ENCODE results near the gene TEX14.
A peak's percentile ranks its signal among the peaks of the same experiment; 100 is the strongest.

TEX14 gene

DNA sequence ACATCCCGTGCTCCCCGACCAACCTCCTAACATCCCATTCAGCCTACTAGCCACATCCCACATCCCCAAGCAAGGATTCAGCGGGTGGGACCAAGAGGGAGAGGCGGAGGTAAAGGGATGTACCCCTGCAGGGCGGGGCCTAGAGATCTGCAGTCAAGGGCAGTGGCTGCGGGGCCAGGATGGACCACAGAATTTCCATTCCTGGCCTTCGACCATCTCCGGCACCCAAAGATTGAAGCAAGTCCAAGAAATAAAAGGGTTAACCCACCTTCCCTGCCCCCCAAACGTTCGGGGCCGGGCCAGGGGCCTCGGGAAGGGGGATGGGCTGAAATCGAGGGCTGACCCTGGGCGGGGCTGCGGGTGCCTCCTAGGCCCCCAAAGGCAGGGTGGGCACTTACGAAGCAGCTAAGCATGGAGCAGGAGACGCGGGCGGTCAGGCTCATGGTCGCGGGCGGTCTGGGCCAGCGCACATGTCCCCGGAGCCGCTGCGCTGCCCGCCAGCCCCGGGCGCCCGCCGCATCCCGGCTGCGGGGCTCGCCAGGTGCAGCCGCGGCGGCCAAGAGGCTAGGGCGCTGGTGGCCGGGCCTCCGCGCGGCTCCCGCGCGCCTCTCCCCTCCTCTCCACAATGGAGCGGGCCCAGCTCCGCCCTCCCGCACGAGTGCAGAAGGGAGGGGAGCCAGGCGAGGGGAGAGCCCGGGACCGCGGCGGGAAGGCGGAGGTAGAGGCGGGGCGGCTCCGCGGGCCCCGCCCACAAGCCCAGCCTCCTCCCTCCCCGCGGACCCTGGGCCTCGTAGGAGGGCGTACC is 177.7 kb downstream of the TEX14 start, which contains the start of gene MTMR4:
TSS of gene MTMR4 (minus strand) at position 674 of the 805 bp plus-strand sequence. CDS start at position 443, 231 bp downstream.
- in situ Hi-C loops (cut with HindIII; ENCODE audit: low sequenced_read_pairs): no loop called here
- peak within 1 kb of the TSS; percentile 75 for H3K4me3 ChIP-seq (ENCODE audit: low read depth, low read length)
- DNase-seq (ENCODE audit: low read depth): no peak
- TF ChIP-seq, protein P1, sequence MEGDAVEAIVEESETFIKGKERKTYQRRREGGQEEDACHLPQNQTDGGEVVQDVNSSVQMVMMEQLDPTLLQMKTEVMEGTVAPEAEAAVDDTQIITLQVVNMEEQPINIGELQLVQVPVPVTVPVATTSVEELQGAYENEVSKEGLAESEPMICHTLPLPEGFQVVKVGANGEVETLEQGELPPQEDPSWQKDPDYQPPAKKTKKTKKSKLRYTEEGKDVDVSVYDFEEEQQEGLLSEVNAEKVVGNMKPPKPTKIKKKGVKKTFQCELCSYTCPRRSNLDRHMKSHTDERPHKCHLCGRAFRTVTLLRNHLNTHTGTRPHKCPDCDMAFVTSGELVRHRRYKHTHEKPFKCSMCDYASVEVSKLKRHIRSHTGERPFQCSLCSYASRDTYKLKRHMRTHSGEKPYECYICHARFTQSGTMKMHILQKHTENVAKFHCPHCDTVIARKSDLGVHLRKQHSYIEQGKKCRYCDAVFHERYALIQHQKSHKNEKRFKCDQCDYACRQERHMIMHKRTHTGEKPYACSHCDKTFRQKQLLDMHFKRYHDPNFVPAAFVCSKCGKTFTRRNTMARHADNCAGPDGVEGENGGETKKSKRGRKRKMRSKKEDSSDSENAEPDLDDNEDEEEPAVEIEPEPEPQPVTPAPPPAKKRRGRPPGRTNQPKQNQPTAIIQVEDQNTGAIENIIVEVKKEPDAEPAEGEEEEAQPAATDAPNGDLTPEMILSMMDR (IDR thresholded peaks at IDR 0.05; ENCODE audit: low read depth, low read length, missing control alignments): no peak

DNA sequence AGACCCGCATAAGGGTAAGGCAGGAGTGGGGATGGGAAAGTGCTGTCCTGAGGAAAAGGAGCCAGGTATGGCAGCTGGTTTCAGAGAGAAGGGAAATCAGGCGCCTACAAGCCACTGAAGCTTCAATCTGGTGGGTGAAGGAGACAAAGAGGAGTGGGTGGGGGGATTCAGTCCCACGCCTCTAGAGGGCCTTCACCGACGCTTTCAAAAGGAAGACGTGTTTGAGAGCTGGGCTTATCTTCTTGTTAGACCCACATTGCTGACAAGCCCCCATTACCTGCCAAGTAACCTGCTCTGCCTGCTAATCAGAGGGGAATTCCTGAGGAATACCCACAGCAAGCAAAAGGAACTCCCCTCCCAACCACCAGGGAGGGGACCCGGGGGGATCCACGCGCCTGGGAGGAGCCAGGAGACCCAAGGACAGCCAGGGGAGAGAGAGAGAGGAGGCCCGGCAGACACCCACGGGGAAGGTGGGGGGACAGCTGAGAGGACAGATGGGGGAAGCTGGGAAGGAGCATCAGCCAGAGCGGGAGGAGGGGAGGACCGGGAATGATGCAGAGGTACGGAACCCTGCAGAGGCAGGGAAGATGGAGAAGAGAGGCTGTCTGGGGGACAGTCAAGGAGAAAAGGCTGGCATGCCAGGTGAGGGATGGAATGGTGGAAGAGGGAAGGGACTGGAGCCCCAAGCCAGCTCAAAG is 178.4 kb downstream of the TEX14 start:
- TF ChIP-seq, protein P1 (IDR thresholded peaks at IDR 0.05; ENCODE audit: low read depth, low read length, missing control alignments): no peak
- DNase-seq (ENCODE audit: low read depth): no peak
- in situ Hi-C loops (cut with HindIII; ENCODE audit: low sequenced_read_pairs): no loop called here
- peak overlapping the region; percentile 75 for H3K4me3 ChIP-seq (ENCODE audit: low read depth, low read length)

DNA sequence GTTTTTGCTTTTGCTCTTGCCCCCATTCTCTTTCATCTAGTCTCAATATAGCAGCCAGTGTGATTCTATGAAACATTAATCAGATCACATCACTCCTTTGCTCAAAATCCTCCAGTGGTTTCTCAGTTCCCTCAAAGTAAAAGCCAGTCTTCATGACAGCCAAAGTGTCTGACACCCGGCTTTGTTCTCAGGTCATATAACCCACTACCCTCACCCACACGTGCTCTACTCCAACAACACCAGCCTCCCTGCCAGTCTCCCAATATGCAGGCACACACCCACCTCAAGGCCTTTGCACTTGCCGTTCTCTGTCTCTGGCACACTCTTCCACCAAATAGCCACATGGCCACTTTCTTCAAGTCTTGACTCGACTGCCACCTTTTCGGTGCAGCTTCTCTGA is 181.8 kb downstream of the TEX14 start:
- H3K4me3 ChIP-seq (ENCODE audit: low read depth, low read length): no peak overlapping the region
- TF ChIP-seq, protein P1 (IDR thresholded peaks at IDR 0.05; ENCODE audit: low read depth, low read length, missing control alignments): no peak
- in situ Hi-C loops (cut with HindIII; ENCODE audit: low sequenced_read_pairs): no loop called here
- no peak for DNase-seq (ENCODE audit: low read depth)

DNA sequence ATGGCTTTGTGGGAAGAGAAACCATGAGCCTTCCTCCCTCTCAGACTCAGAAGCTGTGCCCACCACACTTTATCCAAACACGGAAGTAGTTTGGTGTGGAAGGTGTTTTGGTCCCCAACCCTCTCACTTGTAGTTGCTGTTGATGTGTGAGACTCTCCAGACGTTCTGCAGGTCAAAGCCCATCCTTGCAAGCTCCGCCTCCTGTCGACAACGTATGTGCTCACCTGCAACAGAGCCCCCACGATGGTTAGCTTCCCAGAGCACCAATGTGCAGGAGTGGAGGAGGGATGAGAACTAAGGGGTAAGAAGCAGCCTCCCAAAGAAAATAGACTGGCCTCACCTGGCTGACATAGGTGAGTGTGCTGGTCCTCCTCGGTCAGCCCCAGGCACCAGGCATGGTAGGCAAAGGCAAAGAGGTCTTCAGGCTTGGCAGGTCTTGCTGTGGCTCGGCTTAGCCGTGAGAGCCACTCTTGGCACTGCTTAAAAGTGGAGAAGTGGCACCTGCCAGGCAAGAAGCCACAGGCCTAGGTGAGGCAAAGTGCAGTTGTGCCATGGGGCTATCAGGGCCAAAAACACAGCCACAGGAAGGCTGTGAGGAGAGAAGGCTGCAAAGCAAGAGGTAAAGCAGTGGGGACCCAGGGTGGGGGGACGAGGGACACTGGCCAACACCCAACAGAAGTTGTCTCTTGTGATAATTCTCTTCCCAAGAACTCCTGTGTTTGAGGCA is 183.3 kb downstream of the TEX14 start:
- TF ChIP-seq, protein P1 (IDR thresholded peaks at IDR 0.05; ENCODE audit: low read depth, low read length, missing control alignments): no peak
- no peak overlapping the region for H3K4me3 ChIP-seq (ENCODE audit: low read depth, low read length)
- DNase-seq (ENCODE audit: low read depth): no peak
- in situ Hi-C loops (cut with HindIII; ENCODE audit: low sequenced_read_pairs): no loop called here

DNA sequence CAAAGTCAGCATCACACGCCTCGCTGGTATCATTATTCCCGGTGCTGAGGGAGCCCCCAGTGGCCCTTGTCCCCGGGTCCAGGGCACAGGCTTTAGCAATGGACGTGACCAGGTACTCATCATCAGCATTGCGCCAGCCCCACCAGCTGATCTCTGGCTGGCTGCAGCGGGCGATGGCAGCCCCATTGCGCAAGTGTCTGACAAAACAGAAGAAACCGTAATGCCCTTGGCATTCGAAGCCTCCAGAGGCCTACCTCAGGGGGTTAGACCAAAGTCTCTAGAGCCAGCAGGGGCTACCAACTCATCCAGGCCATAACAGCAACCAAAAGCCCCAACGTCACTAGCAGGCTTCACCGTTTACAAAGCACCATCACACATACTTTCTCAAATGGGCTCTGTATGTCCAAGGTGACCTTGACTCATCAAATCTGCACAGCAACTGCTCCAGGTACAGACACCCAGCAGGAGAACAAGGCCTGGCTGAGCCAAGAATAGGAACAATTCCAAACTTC is 184.7 kb downstream of the TEX14 start:
- in situ Hi-C loops (cut with HindIII; ENCODE audit: low sequenced_read_pairs): no loop called here
- TF ChIP-seq, protein P1 (IDR thresholded peaks at IDR 0.05; ENCODE audit: low read depth, low read length, missing control alignments): no peak
- DNase-seq (ENCODE audit: low read depth): no peak
- H3K4me3 ChIP-seq (ENCODE audit: low read depth, low read length): no peak overlapping the region
